ENCODE measurements around the gene CBARP. TPM values are rescaled to one million over a fixed set of nuclear protein-coding genes. Genes with fewer than 3 reads are reported as not detected.

Gene CBARP
- total RNA-seq, 2 experiments from 2014 or later, result 0.49 to 0.86 TPM

DNA sequence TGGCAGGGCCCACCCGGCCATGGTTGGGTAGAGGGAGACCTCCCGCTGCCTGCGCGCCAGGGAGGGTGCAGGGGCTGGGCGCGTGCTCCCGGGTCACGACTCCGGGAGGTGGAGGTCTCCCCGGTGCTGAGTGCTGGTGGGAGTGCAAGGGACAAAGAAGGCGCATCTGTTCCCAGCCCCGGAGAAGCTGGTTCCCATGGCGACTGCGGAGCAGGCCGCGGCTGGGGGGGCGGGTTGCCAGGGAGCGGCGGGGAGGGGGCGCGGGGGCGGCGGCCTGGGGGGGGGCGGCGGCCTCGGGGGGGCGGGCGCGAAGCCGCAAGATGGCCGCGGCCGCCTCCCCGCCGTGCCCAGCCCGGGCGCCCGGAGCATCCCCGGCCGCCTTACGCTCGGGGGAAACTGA lies 1.2 kb downstream of the CBARP start:
- peaks cover 8% of the 10 kb centered on the region for H3K27me3 Mint-ChIP-seq
- H3K4me3 Mint-ChIP-seq, result peak overlapping the region; percentile 17
- intact Hi-C loops (cut with micrococcal nuclease), result no loop called here
- no peak for DNase-seq
- TF ChIP-seq, protein P1, sequence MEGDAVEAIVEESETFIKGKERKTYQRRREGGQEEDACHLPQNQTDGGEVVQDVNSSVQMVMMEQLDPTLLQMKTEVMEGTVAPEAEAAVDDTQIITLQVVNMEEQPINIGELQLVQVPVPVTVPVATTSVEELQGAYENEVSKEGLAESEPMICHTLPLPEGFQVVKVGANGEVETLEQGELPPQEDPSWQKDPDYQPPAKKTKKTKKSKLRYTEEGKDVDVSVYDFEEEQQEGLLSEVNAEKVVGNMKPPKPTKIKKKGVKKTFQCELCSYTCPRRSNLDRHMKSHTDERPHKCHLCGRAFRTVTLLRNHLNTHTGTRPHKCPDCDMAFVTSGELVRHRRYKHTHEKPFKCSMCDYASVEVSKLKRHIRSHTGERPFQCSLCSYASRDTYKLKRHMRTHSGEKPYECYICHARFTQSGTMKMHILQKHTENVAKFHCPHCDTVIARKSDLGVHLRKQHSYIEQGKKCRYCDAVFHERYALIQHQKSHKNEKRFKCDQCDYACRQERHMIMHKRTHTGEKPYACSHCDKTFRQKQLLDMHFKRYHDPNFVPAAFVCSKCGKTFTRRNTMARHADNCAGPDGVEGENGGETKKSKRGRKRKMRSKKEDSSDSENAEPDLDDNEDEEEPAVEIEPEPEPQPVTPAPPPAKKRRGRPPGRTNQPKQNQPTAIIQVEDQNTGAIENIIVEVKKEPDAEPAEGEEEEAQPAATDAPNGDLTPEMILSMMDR (IDR thresholded peaks at IDR 0.05), result no peak
- H3K36me3 Mint-ChIP-seq (ENCODE audit: low read depth), result peaks cover under 1% of the 10 kb centered on the region
- H3K9me3 Mint-ChIP-seq, result no peaks in the 10 kb centered on the region
- ChIA-PET CTCF (no interaction called here), POLR2A (interaction anchor here (0.9 to 1.3 kb wide), 3 partner anchors 16 to 33 kb away, joined by 3 to 4 read pairs (median 3); partner anchors contain the start of gene CIRBP)
- peaks cover 18% of the 10 kb centered on the region for H3K4me1 Mint-ChIP-seq (ENCODE audit: low read depth)
- ATAC-seq, result no peak
- no peak overlapping the region for H3K27ac Mint-ChIP-seq

DNA sequence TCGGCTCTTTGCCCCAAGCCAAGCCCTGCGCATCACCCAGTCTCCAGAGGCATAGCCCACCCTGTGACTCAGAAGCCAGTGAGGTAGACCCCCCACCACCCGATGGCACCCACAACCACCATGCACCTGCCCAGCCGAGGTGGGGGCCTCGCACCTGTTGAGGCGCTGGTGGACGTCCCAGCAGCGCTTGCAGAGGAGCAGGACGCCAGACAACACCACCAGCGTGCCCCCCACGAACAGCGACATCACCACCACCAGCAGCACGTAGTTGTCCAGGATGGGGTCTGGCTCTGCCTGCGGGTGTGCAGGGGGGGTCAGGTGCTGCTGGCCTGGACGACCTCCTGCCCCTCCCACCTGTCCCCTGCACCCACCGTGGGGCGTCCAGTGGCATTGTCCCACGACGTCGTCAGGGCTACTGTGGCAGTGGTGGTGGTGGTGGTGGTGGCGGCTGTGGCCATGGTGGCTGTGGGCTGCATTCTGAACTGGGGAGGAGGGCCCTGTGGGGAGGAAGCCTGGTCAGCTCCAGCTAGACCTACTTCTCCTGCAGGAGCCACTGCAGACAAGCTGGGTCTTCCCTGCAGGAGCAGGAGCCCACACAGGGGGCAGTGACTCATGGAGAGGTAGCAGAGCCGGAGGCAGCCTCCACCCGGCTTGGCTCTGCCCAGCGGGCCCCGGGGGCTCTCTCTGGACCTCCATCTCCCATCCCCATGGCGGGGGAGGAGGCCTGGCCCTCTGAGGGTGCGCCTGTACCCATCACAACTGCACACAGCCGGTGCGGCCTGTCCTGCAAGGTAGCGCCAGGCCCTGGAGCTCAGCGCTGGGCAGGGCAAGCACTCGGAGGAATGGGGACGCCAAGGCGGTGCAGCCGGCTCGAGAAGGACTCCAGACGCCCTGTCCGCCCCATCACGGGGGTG lies 1.9 kb downstream of the CBARP start:
- ATAC-seq (no peak), DNase-seq (no peak)
- ChIA-PET POLR2A (interaction anchor here (0.9 to 1.3 kb wide), 3 partner anchors 15 to 34 kb away, joined by 3 to 4 read pairs (median 3); partner anchors contain the start of gene CIRBP), CTCF (interaction anchor here (1.2 kb wide), 1 partner anchor 13 kb away, joined by 4 read pairs; no protein-coding TSS in a partner anchor)
- peaks cover 8% of the 10 kb centered on the region for H3K27me3 Mint-ChIP-seq
- intact Hi-C loops (cut with micrococcal nuclease), result no loop called here
- H3K9me3 Mint-ChIP-seq, result no peaks in the 10 kb centered on the region
- TF ChIP-seq, protein P1 (IDR thresholded peaks at IDR 0.05), result no peak
- peaks cover 14% of the 10 kb centered on the region for H3K4me1 Mint-ChIP-seq (ENCODE audit: low read depth)
- H3K27ac Mint-ChIP-seq, result no peak overlapping the region
- no peaks in the 10 kb centered on the region for H3K36me3 Mint-ChIP-seq (ENCODE audit: low read depth)
- H3K4me3 Mint-ChIP-seq, result no peak overlapping the region

DNA sequence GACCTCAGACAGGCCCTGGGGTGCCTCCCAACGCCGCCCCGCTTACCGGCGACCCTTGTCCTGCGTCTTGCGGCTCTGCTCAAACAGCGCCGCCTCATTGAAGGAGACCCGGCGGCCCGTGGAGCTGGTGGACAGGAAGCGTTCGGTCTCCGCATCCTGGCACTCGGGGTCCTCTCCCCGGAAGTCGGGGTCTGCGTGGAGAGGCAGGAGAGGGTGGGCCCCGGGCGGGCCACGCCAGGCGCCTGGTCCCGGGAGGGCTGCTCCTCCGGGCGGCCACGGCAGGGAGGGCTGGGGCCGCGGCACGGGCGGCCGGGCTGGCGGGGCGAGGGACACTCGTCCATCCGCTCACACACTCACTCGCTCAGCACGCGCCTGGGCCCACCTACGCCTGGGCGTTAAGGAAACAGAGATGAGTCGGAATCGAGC lies 2.8 kb downstream of the CBARP start:
- TF ChIP-seq, protein P1 (IDR thresholded peaks at IDR 0.05), result no peak
- DNase-seq, result no peak
- Mint-ChIP-seq H3K36me3 (ENCODE audit: low read depth) (no peaks in the 10 kb centered on the region), H3K9me3 (no peaks in the 10 kb centered on the region), H3K4me1 (ENCODE audit: low read depth) (peaks cover 11% of the 10 kb centered on the region), H3K4me3 (no peak overlapping the region), H3K27me3 (peaks cover 8% of the 10 kb centered on the region), H3K27ac (no peak overlapping the region)
- ATAC-seq, result no peak
- CTCF ChIA-PET, result interaction anchor here (1.2 kb wide), 1 partner anchor 12 kb away, joined by 4 read pairs; no protein-coding TSS in a partner anchor
- POLR2A ChIA-PET, result no interaction called here
- intact Hi-C loops (cut with micrococcal nuclease), result no loop called here

DNA sequence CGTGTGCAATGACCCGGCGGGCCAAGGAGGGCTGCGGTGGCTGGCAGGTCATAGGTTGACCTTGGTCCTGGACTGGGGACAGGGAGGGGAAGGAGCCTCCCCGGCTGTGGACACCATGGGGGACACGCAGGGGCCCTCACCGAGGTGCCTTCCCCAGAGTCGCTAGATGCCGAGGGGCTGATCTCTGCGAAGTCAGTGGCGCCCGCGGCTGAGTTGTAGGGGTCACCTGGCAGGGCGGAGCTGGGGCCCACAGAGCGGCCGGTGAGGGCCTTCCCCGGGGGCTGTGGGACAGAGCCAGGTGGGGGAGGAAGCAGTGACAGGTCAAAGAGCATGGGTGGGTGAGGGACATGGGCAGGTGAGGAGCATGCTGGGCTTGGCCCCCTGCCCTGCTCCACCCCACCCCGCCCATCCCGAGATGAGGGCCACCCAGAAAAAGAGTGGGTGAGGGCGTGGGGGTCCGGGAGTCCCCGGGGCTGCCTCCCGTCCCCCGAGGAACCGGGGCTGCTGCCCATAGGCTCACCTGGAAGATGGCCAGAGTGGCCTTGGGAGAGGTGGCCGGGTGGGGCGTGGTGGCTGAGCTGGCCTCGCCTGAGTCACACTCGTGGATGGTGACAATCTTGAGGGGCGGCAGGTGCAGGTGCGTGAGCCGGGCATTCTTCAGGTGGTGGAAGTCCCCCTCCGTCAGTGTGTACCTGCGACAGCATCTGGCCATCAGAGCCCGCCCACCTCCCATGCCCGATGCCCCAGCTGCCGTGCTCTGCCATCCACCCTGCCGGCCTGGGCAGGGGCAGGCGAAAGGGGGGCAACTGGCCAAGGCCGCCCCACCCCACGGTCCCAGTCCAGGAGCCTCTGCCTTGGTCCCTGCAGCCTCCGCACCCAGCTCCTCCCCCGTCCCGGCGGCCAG lies 3.5 kb downstream of the CBARP start:
- POLR2A ChIA-PET, result no interaction called here
- no peak overlapping the region for H3K27ac Mint-ChIP-seq
- peaks cover 9% of the 10 kb centered on the region for H3K4me1 Mint-ChIP-seq (ENCODE audit: low read depth)
- DNase-seq (no peak), ATAC-seq (no peak)
- intact Hi-C loops (cut with micrococcal nuclease), result no loop called here
- no peaks in the 10 kb centered on the region for H3K36me3 Mint-ChIP-seq (ENCODE audit: low read depth)
- peaks cover 8% of the 10 kb centered on the region for H3K27me3 Mint-ChIP-seq
- no peak overlapping the region for H3K4me3 Mint-ChIP-seq
- TF ChIP-seq, protein P1 (IDR thresholded peaks at IDR 0.05), result no peak
- CTCF ChIA-PET, result no interaction called here
- H3K9me3 Mint-ChIP-seq, result no peaks in the 10 kb centered on the region

Data from activated CD8-positive, alpha-beta T cell treated with anti-CD3 and anti-CD28 coated beads for 36 hours (primary cell).